Upper lobe of left lung (tissue), 4 donors: ENCODE data around the gene PTRH2.

Experiments
- CTCF ChIP-seq, 6 experiments: fragments of 450-650 bp in 4 of 6; fragments of 200-600 bp in 2 of 6; sonication (generic) in 2 of 6; IDR thresholded peaks; one replicate each; pipeline ENCODE4 v1.5.1; 2016 to 2019; ENCODE audit warnings: antibody characterized with exemption in 6 of 6
- POLR2A ChIP-seq, 4 donors: fragments of 450-650 bp; IDR thresholded peaks; one replicate each; pipeline ENCODE4 v1.5.1; 2016 to 2017; ENCODE audit warnings: antibody characterized with exemption in 4 of 4, mild to moderate bottlenecking in 2 of 4

- TF ChIP-seq CTCF (IDR thresholded peaks at IDR 0.05) (no peak), POLR2A (IDR thresholded peaks at IDR 0.05) (no peak)
Measured at GRCh38 chr17:59733697-59734096, 26.5 kb upstream of the PTRH2 start.
